IPS DF 6.9 (cell line): ENCODE results near the gene PSG3.
A peak's percentile ranks its signal among the peaks of the same experiment; 100 is the strongest.
"Not testable (repeated sequence)": the region's sequence is repeated elsewhere in the genome, so short reads cannot be mapped to it uniquely, and the experiment has no call there.

Source experiments
- DNase-seq: peaks from one replicate; pipeline ENCODE4 v3.0.0-alpha.2; 2013; ENCODE audit warnings: low read depth, low spot score
- H3K27ac ChIP-seq: one replicate; pipeline ENCODE4 v1.5.1; 2013; ENCODE audit warnings: low read length, control low read depth
- H3K27me3 ChIP-seq: 2 replicates; pipeline ENCODE4 v1.6.1; 2013; ENCODE audit warnings: mild to moderate bottlenecking, low read length; ENCODE audit not compliant: control insufficient read depth, insufficient read depth
- H3K36me3 ChIP-seq: 2 replicates; pipeline ENCODE4 v1.6.1; 2013; ENCODE audit warnings: low read length; ENCODE audit not compliant: control insufficient read depth, insufficient read depth
- H3K4me1 ChIP-seq: 2 replicates; pipeline ENCODE4 v1.6.1; 2013; ENCODE audit warnings: low read length; ENCODE audit not compliant: control insufficient read depth, insufficient read depth
- H3K4me3 ChIP-seq: 2 replicates; pipeline ENCODE4 v1.5.1; 2013; ENCODE audit warnings: mild to moderate bottlenecking, low read length
- H3K9me3 ChIP-seq: 2 replicates; pipeline ENCODE4 v1.6.1; 2013; ENCODE audit warnings: low read length, inconsistent platforms; ENCODE audit not compliant: control insufficient read depth, insufficient read depth
- WGBS: extraction: QIAGEN DNeasy Blood & Tissue Kit; methylation state at CpG from one replicate; pipeline ENCODE4 v1.1.7; 2013; ENCODE audit warnings: mixed read lengths, missing lambda C conversion rate; ENCODE audit not compliant: insufficient read length, insufficient coverage; 5-methylcytosine and 5-hydroxymethylcytosine counted together

Gene PSG3

GRCh38 chr19:42695811-42696503, 44.3 kb downstream of the PSG3 start:
- Histone ChIP-seq H3K27ac (no peak overlapping the region), H3K27me3 (no peaks in the 10 kb centered on the region), H3K36me3 (no peaks in the 10 kb centered on the region), H3K4me1 (no peaks in the 10 kb centered on the region), H3K9me3 (peaks cover 13% of the 10 kb centered on the region), H3K4me3 (no peak overlapping the region)
- DNase-seq = no peak
- WGBS = no CpG with 5 or more reads among the region's 12 CpGs

- Histone ChIP-seq H3K4me3 (no peak overlapping the region), H3K4me1 (no peaks in the 10 kb centered on the region), H3K27me3 (no peaks in the 10 kb centered on the region), H3K27ac (no peak overlapping the region), H3K9me3 (peaks cover 13% of the 10 kb centered on the region), H3K36me3 (no peaks in the 10 kb centered on the region)
- no CpG with 5 or more reads among the region's 5 CpGs for WGBS
- peak; percentile 1 for DNase-seq
These were observed 46.4 kb downstream of the PSG3 start for GRCh38 chr19:42693760-42694350.

- Histone ChIP-seq H3K27me3 (no peaks in the 10 kb centered on the region), H3K4me1 (no peaks in the 10 kb centered on the region), H3K27ac (no peak overlapping the region), H3K4me3 (no peak overlapping the region), H3K9me3 (peaks cover 6% of the 10 kb centered on the region), H3K36me3 (no peaks in the 10 kb centered on the region)
- DNase-seq = peak; percentile 13
- WGBS = no CpG with 5 or more reads among the region's 2 CpGs
These were observed 56.3 kb downstream of the PSG3 start for GRCh38 chr19:42683917-42684513.

- not testable (repeated sequence) for DNase-seq, H3K36me3 ChIP-seq, H3K4me1 ChIP-seq, H3K9me3 ChIP-seq, H3K27ac ChIP-seq, H3K4me3 ChIP-seq, H3K27me3 ChIP-seq
- WGBS = no CpG with 5 or more reads among the region's 27 CpGs
These were observed 64.0 kb downstream of the PSG3 start for GRCh38 chr19:42676326-42676725.

GRCh38 chr19:42674549-42674948, 65.7 kb downstream of the PSG3 start:
- WGBS = no CpG with 5 or more reads among the region's 1 CpG
- not testable (repeated sequence) for H3K36me3 ChIP-seq, DNase-seq, H3K27ac ChIP-seq, H3K4me1 ChIP-seq, H3K27me3 ChIP-seq, H3K9me3 ChIP-seq, H3K4me3 ChIP-seq
